Lower leg skin (tissue), 4 donors: ENCODE data around the gene NOSIP. TPM values are rescaled to one million over a fixed set of nuclear protein-coding genes. Genes with fewer than 3 reads are reported as not detected.

Experiments
- DNase-seq, 2 donors: peaks; one replicate each; pipeline ENCODE4 v3.0.0-alpha.2; 2019; ENCODE audit warnings: low spot score in 2 of 2
- H3K4me3 ChIP-seq: fragments of 200-600 bp; sonication (generic); 2 replicates; pipeline ENCODE4 v1.5.1; 2017; ENCODE audit warnings: mild to moderate bottlenecking, low read depth; ENCODE audit not compliant: poor library complexity, severe bottlenecking
- POLR2A ChIP-seq, 2 donors: fragments of 450-650 bp; IDR thresholded peaks; one replicate each; pipeline ENCODE4 v1.6.1; 2016 to 2017; ENCODE audit warnings: antibody characterized with exemption in 2 of 2, mild to moderate bottlenecking in 1 of 2, moderate library complexity in 1 of 2
- WGBS, 2 donors: methylation state at CpG; one replicate each; pipeline ENCODE4 v1.1.5; 2018; 5-methylcytosine and 5-hydroxymethylcytosine counted together
- intact Hi-C: fragments of 100-400 bp; cut with DNase I; formaldehyde crosslinking; loops from one replicate; pipeline ENCODE4 v1.15.0; 2023; ENCODE audit warnings: low total_unique reads
- total RNA-seq, 4 donors: library from RNA; depleted of rRNA; stranded (reverse); fragments of >200 nt; gene quantifications; one replicate each; pipeline ENCODE4 v1.1.0, GENCODE V29; 2016
- TF ChIP-seq, protein P1 (sequence below), 3 donors: fragments of 450-650 bp; IDR thresholded peaks; one replicate each; pipeline ENCODE4 v1.5.1; 2016; ENCODE audit warnings: antibody characterized with exemption in 3 of 3, mild to moderate bottlenecking in 3 of 3, moderate library complexity in 2 of 3

NOSIP gene
- total RNA-seq, 4 donors from 2014 or later: 62.0 to 84.8 (median 66.8) TPM

GRCh38 chr19:49605605-49606004 lies 25.2 kb upstream of the NOSIP start:
- WGBS, 2 donors: 80 to 81% methylated on average over 7 of the region's 7 CpGs

GRCh38 chr19:49602806-49603205 lies 22.4 kb upstream of the NOSIP start:
- 96 to 98% methylated on average over 2 of the region's 2 CpGs for WGBS, 2 donors
- no peak for TF ChIP-seq POLR2A (IDR thresholded peaks at IDR 0.05)
- TF ChIP-seq, protein P1, sequence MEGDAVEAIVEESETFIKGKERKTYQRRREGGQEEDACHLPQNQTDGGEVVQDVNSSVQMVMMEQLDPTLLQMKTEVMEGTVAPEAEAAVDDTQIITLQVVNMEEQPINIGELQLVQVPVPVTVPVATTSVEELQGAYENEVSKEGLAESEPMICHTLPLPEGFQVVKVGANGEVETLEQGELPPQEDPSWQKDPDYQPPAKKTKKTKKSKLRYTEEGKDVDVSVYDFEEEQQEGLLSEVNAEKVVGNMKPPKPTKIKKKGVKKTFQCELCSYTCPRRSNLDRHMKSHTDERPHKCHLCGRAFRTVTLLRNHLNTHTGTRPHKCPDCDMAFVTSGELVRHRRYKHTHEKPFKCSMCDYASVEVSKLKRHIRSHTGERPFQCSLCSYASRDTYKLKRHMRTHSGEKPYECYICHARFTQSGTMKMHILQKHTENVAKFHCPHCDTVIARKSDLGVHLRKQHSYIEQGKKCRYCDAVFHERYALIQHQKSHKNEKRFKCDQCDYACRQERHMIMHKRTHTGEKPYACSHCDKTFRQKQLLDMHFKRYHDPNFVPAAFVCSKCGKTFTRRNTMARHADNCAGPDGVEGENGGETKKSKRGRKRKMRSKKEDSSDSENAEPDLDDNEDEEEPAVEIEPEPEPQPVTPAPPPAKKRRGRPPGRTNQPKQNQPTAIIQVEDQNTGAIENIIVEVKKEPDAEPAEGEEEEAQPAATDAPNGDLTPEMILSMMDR (IDR thresholded peaks at IDR 0.05): no peak
- DNase-seq: no peak
- intact Hi-C loops: no loop called here
- H3K4me3 ChIP-seq: no peak overlapping the region

More at GRCh38 chr19:49605605-49606004, 25.2 kb upstream of the NOSIP start:
- H3K4me3 ChIP-seq: no peak overlapping the region
- TF ChIP-seq POLR2A (IDR thresholded peaks at IDR 0.05): no peak
- TF ChIP-seq, protein P1 (IDR thresholded peaks at IDR 0.05): no peak
- no peak for DNase-seq
- intact Hi-C loops: no loop called here

- intact Hi-C loops: no loop called here
- WGBS, 2 donors: 92 to 97% methylated on average over 29 to 32 of the region's 38 CpGs
- TF ChIP-seq, protein P1 (IDR thresholded peaks at IDR 0.05): no peak
- no peak for TF ChIP-seq POLR2A (IDR thresholded peaks at IDR 0.05)
- H3K4me3 ChIP-seq: no peak overlapping the region
- DNase-seq: no peak
These were observed 21.2 kb upstream of the NOSIP start for GRCh38 chr19:49601482-49602038.

DNA sequence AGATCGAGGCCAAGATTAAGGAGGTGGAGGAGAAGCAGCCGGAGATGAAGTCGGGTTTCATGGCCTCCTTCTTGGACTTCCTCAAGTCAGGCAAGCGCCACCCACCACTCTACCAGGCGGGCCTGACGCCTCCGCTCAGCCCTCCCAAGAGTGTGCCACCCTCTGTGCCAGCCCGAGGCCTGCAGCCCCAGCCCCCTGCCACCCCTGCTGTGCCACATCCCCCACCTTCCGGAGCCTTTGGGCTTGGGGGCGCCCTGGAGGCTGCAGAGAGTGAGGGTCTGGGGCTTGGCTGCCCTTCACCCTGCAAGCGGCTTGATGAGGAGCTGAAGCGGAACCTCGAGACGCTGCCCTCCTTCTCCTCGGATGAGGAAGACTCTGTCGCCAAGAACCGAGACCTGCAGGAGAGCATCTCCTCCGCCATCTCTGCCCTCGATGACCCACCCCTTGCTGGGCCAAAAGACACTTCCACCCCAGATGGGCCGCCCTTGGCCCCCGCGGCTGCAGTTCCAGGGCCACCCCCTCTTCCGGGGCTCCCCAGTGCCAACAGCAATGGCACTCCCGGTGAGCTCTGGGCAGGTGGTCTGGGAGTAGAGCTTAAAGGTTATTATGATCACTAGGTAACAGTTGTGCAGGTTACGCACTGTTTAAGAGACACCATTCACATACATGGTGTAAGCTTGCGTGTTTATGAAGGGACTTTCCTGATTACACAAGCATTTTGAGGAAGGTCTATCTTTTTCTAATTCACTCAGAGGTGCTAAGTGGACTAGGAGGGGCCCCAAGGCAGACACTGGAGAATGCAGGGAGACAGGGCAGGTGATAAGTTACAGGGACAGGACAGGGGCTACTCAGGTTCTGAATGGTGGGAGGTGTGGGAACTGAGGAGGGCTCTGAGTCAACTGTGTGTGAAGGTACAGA lies 19.3 kb upstream of the NOSIP start:
- DNase-seq: no peak
- WGBS, 2 donors: 92% methylated on average over 25 to 26 of the region's 26 CpGs

DNA sequence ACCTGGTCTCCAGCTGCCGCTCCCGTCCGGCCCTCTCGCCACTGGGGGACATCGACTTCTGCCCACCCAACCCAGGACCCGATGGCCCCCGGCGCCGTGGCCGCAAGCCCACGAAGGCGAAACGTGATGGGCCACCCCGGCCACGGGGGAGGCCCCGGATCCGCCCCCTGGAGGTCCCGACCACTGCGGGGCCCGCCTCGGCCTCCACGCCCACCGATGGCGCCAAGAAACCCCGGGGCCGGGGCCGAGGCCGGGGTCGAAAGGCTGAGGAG lies 17.3 kb upstream of the NOSIP start:
- DNase-seq: no peak
- intact Hi-C loops: no loop called here
- TF ChIP-seq, protein P1 (IDR thresholded peaks at IDR 0.05): no peak
- TF ChIP-seq POLR2A (IDR thresholded peaks at IDR 0.05): no peak

More for the DNA sequence above, 19.3 kb upstream of the NOSIP start:
- no peak for TF ChIP-seq POLR2A (IDR thresholded peaks at IDR 0.05)
- TF ChIP-seq, protein P1 (IDR thresholded peaks at IDR 0.05): no peak
- H3K4me3 ChIP-seq: no peak overlapping the region
- intact Hi-C loops: no loop called here

More for the DNA sequence above, 17.3 kb upstream of the NOSIP start:
- 93 to 95% methylated on average over 29 of the region's 29 CpGs for WGBS, 2 donors
- no peak overlapping the region for H3K4me3 ChIP-seq
